ENCODE measurements around the gene ACOX1. TPM values are rescaled to one million over a fixed set of nuclear protein-coding genes. Genes with fewer than 3 reads are reported as not detected.

ACOX1 gene
- total and polyA plus RNA-seq, 2 experiments from 2014 or later, result 21.3 to 43.0 TPM

DNA sequence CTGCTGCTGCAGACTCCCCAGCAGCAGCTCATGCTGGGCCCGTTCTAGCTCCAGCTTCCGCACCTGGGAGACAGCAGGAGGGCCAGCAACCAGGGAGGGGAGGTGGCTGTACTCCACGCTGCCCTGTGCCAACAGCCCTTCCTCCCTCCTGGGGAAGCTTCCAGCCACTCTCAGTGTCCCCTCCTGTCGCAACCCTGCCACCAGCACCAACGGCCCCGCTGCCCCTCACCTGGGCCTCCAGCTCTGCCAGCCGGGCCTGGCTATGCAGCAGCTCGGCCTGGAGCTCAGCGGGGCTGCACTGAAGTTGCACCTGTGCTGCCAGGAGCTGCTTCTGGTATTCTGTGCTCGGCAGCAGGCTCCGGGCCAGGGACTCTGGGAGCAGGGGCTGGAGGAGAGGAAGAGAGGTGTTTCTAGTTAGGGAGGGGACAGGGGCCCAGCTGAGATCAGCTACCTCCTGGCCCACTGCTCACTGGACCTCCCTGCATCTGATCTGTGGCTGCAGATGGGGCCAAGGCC is 58.9 kb downstream of the ACOX1 start:
- H3K9me3 ChIP-seq (ENCODE audit: low read depth), result no peaks in the 10 kb centered on the region
- no peak for DNase-seq (ENCODE audit: low read depth in 1 of 2, low spot score in 1 of 2)
- no peak overlapping the region for H3K4me3 ChIP-seq
- H3K27ac ChIP-seq, result no peak overlapping the region
- H3K36me3 ChIP-seq, result no peaks in the 10 kb centered on the region
- TF ChIP-seq CTCF (IDR thresholded peaks at IDR 0.05; ENCODE audit: low read depth, low read length), result no peak
- peaks cover 12% of the 10 kb centered on the region for H3K4me1 ChIP-seq (ENCODE audit: low read depth)
- no peaks in the 10 kb centered on the region for H3K27me3 ChIP-seq

- TF ChIP-seq CTCF (IDR thresholded peaks at IDR 0.05; ENCODE audit: low read depth, low read length), result no peak
- Histone ChIP-seq H3K36me3 (no peaks in the 10 kb centered on the region), H3K4me1 (ENCODE audit: low read depth) (peaks cover 12% of the 10 kb centered on the region), H3K9me3 (ENCODE audit: low read depth) (no peaks in the 10 kb centered on the region), H3K4me3 (no peak overlapping the region), H3K27me3 (no peaks in the 10 kb centered on the region), H3K27ac (no peak overlapping the region)
- DNase-seq (ENCODE audit: low read depth in 1 of 2, low spot score in 1 of 2), result no peak
These were observed 59.4 kb downstream of the ACOX1 start for GRCh38 chr17:75919611-75920010.

GRCh38 chr17:75917917-75918445 is 61.0 kb downstream of the ACOX1 start:
- no peak overlapping the region for H3K4me3 ChIP-seq
- no peaks in the 10 kb centered on the region for H3K9me3 ChIP-seq (ENCODE audit: low read depth)
- H3K36me3 ChIP-seq, result no peaks in the 10 kb centered on the region
- no peak overlapping the region for H3K27ac ChIP-seq
- no peaks in the 10 kb centered on the region for H3K27me3 ChIP-seq
- no peak for DNase-seq (ENCODE audit: low read depth in 1 of 2, low spot score in 1 of 2)
- no peak for TF ChIP-seq CTCF (IDR thresholded peaks at IDR 0.05; ENCODE audit: low read depth, low read length)
- H3K4me1 ChIP-seq (ENCODE audit: low read depth), result peaks cover 10% of the 10 kb centered on the region

- Histone ChIP-seq H3K36me3 (no peaks in the 10 kb centered on the region), H3K4me1 (ENCODE audit: low read depth) (peaks cover 3% of the 10 kb centered on the region), H3K9me3 (ENCODE audit: low read depth) (no peaks in the 10 kb centered on the region), H3K4me3 (no peak overlapping the region), H3K27me3 (no peaks in the 10 kb centered on the region), H3K27ac (no peak overlapping the region)
- TF ChIP-seq CTCF (IDR thresholded peaks at IDR 0.05; ENCODE audit: low read depth, low read length), result no peak
- no peak for DNase-seq (ENCODE audit: low read depth in 1 of 2, low spot score in 1 of 2)
These were observed 61.6 kb downstream of the ACOX1 start for GRCh38 chr17:75917141-75917916.

DNA sequence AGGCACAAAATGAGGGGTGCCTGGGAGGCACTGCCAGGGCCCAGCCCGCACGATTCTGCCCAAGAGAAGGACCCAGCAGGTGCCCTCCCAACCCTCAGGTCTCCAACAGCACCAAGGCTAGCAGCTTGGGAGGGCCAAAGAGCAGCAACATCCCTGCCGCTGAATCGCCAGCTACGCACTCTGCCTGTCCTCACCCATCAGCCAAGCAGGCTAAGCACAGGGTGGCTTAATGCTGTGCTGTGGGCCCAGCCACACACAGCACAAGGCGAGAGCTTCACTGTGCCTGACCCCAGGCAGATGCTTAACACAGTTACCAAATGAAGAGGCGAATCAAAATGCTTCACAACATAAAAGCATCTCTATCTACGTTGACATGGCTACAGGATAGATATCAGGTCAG is 63.7 kb downstream of the ACOX1 start:
- no peak for TF ChIP-seq CTCF (IDR thresholded peaks at IDR 0.05; ENCODE audit: low read depth, low read length)
- Histone ChIP-seq H3K9me3 (ENCODE audit: low read depth) (no peaks in the 10 kb centered on the region), H3K4me1 (ENCODE audit: low read depth) (peaks cover 7% of the 10 kb centered on the region), H3K27ac (no peak overlapping the region), H3K27me3 (no peaks in the 10 kb centered on the region), H3K4me3 (no peak overlapping the region), H3K36me3 (no peaks in the 10 kb centered on the region)
- no peak for DNase-seq (ENCODE audit: low read depth in 1 of 2, low spot score in 1 of 2)

All from cardiac muscle cell (in vitro differentiated cells and primary cell).